GM19193 (cell line): ENCODE measurements around the gene CDV3.

Source experiments
- POLR2A ChIP-seq: IDR thresholded peaks from 4 replicates; pipeline ENCODE4 v1.6.1; 2011; ENCODE audit not compliant: insufficient read depth, insufficient read length; ENCODE audit errors: extremely low read depth

The CDV3 gene

DNA sequence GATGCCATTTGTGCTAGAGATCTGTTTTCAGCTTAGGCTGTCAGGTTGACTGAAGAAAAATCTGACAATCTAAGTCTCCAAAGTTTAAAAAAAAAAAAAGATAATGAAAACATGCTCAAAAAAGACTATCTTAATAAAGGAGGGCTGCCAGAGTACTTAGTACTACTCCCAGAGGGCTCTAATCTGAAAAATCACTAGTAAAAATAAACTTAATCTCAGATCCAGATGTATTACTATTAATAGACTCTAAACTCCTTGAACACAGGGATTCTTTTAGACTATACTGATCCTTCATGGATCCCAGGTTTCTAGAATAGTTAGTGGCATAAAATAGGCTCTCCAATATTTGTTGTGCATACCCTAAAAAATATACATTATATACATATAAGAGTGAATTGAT, 54.3 kb downstream of the CDV3 start:
- TF ChIP-seq POLR2A = no peak

DNA sequence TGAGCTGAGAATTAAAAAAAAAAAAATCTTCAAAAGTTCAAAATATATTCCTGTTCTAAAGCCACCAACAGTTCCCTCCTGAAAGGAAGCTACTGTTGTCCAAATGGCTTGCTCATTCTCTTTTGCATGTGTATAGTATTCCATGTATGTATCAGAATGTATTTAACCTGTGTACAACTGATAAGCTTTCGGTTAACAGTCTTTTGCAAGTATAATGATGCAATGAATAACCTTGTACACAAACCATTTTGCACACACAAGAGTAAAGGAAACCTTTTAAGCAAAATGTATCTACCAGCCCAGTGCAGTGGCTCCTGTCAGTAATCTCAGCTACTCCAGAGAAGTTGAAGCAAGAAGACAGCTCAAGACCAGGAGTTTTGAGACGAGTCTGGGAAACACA, 55.7 kb downstream of the CDV3 start:
- TF ChIP-seq POLR2A = no peak

DNA sequence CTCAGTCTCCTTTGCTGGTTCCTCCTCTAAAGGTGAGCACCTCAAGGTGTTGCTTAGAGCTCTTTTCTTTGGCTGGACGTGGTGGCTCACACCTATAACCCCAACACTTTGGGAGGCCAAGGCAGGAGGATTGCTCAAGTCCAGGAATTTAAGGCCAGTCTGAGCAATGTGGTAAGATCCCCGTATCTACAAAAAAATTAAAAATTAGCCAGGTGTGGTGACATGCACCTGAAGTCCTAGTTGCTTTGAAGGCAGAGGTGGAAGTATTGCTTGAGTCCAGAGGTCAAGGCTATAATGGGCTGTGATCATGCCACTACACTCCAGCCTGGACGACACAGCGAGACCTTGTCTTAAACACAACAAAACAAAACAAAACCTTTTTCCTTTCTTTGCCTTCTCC, 60.0 kb downstream of the CDV3 start:
- no peak for TF ChIP-seq POLR2A
